Aorta (tissue), 4 donors: ENCODE measurements around the gene VASH2. TPM values are rescaled to one million over a fixed set of nuclear protein-coding genes. Genes with fewer than 3 reads are reported as not detected.

ENCODE experiments used
- polyA plus RNA-seq, 2 donors: library from polyadenylated mRNA; stranded (reverse); fragments of 200-250 nt; gene quantifications; one replicate each; pipeline ENCODE4 v1.2.3, GENCODE V29; 2013
- total RNA-seq, 2 donors: library from RNA; stranded (reverse); fragmentation: NEBNext Ultra II Directional; extraction: Animal tissue kit (Norgen Biotek cat#: 25700); gene quantifications; one replicate each; pipeline ENCODE4 v1.2.1, GENCODE V29; 2021
- donor health status: healthy with polysubstance abuse.
- donor health status: Bipolar disorder and iron deficiency.
- donor health status: DM: no; HTN: no; CAD: no.
- donor health status: DM: yes; HTN: yes; CAD: no.

Gene VASH2
- total and polyA plus RNA-seq, 4 donors: 0.26 to 1.8 (median 0.33) TPM

Other genes starting within 250 kb of the VASH2 start
- 10 to 100 TPM; 26.3 to 30.5 TPM for gene NSL1, start 158.8 kb upstream of the VASH2 start, total RNA-seq
- 10 to 100 TPM; 17.7 to 29.2 TPM for gene NSL1, start 158.8 kb upstream of the VASH2 start, polyA plus RNA-seq
- gene TATDN3, start 158.6 kb upstream of the VASH2 start, total RNA-seq: 10 to 100 TPM; 10.9 to 11.4 TPM
- 10 to 100 TPM; 10.1 to 27.0 TPM for gene TATDN3, start 158.6 kb upstream of the VASH2 start, polyA plus RNA-seq
- under 1 TPM in 1 of 2 donors, not detected in 1; 0.78 TPM for gene SPATA45, start 102.9 kb upstream of the VASH2 start, total RNA-seq
- gene SPATA45, start 102.9 kb upstream of the VASH2 start, polyA plus RNA-seq: not detected
- 1 to 10 TPM; 6.9 to 7.7 TPM for gene FLVCR1, start 92.3 kb upstream of the VASH2 start, total RNA-seq
- 1 to 10 TPM; 2.6 to 3.0 TPM for gene FLVCR1, start 92.3 kb upstream of the VASH2 start, polyA plus RNA-seq
- 10 to 100 TPM; 33.5 to 40.4 TPM for gene ANGEL2, start 65.3 kb downstream of the VASH2 start, total RNA-seq
- gene ANGEL2, start 65.3 kb downstream of the VASH2 start, polyA plus RNA-seq: 10 to 100 TPM; 10.6 to 24.7 TPM
- gene RPS6KC1, start 100.7 kb downstream of the VASH2 start, total RNA-seq: 10 to 100 TPM; 24.3 to 26.7 TPM
- 10 to 100 TPM in 1 of 2 donors, 1 to 10 TPM in 1; 7.4 to 10.3 TPM for gene RPS6KC1, start 100.7 kb downstream of the VASH2 start, polyA plus RNA-seq